ENCODE data around the gene PFN1.
"Not testable (repeated sequence)": the region's sequence is repeated elsewhere in the genome, so short reads cannot be mapped to it uniquely, and the experiment has no call there.

The PFN1 gene

DNA sequence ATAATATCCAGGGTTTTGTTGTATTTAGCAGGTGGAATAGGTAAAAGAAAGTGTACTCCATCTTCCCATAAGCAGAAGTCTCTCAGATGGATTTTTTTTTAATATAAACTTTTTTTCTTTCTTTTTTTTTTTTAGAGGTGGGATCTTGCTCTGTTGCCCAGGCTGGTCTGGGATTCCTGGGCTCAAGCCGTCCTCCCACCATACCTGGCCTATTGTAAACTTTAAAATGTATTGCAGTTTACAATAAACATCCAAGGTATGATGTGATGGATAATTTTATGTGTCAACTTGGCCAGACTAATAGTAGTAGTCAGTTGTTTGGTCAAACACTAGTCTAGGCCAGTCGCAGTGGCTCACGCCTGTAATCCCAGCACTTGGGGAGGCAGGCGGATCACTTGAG lies 27.0 kb downstream of the PFN1 start:
- no peak for DNase-seq (ENCODE audit: low read depth)

DNA sequence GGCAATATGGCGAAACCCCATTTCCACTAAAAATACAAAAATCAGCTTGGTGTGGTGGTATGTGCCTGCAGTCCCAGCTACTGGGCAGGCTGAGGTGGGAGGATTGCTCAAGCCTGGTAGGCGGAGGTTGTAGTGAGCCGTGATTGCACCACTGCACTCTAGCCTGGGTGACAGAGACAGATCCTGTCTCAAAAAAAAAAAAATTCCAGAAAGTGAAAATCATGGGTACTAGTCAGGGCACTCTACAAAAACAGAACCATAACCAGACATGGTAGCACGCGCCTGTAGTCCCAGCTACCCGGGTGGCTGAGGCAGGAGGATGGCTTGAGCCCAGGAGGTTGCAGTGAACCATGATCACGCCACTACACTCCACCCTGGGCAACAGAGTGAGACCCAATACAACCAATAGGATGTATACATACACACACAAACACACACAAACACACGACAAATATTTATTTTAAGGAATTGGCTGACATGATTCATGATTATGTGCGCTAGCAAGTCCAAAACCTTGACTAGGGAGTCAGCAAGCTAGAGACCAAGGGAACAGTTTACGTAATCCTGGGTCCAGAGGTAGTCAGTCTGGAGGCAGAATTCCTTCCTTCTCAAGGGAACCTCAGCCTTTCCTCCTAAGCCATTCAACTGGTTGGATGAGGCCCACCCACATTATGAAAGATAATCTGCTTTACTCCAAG lies 27.8 kb downstream of the PFN1 start:
- no peak for DNase-seq (ENCODE audit: low read depth)

DNA sequence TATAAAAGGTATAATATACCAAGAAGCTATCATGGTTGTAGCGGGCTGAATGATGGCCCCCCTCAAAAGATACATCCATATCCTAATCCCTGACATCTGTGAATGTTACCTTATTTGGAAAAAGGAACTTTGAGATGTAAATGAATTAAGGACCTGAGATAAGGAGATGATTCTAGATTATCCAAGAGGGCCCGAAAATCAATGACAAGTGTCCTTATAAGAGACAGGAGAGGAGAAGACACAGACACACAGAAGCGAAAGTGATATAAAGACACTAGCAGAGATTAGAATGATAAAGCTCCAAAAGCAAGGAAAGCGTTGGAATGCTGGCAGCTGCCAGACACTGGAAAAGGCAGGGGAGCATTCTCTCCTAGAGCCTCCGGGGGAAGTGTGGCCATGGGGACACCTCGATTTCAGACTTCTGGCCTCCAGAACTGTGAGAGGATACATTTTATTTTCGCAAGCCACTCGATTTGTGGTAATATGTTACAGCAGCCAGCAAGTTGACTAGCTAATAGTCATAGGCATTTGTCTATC lies 28.8 kb downstream of the PFN1 start:
- DNase-seq (ENCODE audit: low read depth), result no peak

DNA sequence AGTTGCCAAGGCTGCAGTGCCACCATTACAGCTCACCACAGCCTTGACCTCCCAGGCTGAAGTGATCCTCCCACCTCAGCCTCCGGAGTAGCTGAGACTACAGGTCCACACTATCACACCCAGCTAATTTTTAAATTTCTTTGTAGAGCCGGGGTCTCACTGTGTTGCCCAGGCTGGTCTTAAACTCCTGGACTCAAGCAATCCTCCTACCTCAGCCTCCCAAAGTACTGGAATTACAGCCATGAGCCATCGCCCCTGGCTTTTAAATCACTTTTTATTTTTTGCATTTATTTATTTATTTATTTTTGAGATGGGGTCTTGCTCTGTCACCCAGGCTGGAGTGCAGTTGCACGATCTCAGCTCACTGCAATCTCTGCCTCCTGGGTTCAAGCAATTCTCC lies 33.8 kb downstream of the PFN1 start:
- DNase-seq (ENCODE audit: low read depth), result not testable (repeated sequence)

DNA sequence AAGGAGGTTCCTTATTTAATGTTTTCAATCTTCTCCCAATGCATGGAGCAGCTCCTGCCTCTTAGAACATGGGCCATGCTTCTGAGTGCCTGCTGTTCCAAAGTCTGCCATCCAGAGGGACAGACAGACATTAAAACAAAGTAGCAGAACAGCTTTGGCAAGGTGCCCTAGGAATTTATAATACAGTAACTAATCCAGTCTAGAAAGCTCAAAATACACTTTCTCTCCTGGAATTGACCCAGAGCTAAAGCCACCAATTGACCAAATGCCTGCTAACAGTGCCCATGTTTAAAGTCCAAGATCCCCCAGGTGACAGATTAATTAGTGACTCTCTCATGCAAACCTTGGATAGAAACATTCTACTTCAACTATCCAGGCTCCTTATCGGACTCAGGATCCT lies 34.3 kb downstream of the PFN1 start:
- no peak for DNase-seq (ENCODE audit: low read depth)

DNA sequence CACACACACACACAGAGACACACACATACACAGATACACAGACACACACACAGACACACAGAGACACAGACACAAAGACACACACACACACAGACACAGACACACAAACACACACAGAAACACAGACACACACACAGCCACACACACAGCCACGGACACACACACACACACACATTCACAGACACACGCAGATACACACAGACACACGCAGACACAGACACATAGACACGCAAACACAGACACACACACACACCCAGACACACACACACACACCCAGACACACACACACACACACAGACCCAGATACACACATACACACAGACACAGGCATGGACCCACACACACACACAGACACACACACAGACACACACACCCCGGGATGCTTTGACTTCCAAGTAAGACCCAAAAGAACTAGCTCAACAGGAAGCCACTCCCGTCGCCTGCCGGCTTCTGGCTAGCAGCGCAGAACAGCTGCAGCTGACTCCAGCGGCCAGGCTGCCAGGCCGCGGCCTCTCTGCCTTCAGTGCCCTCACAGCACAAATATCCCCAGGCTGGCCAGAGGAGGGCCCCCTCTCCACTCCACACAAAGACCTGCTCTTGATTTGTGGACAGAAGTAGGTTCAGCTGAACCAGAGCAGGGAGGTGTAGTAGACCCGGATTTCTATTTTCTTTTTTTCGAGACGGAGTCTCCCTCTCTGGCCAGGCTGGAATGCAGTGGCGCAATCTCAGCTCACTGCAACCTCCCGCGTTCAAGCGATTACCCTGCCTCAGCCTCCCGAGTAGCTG lies 39.4 kb downstream of the PFN1 start:
- DNase-seq (ENCODE audit: low read depth), result peak; percentile 40

DNA sequence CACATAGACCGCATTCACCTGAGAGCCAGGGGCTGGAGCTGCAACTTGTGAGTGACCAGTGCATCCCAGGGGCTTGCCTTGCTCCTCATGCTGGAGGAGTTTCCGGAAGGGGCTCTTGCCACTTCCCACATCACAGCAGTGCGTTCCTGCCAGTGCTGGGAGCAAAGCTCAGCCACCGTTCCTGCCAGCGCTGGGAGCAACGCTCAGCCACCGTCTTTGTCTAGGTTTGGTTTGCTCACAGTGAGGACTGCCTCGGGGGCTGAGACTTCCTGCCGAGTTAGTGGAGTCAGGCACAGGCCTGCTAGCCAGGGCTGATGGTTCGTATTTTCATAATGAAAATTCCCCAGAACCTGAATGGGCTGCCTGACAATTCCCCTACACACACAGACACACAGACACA lies 40.0 kb downstream of the PFN1 start:
- no peak for DNase-seq (ENCODE audit: low read depth)

DNA sequence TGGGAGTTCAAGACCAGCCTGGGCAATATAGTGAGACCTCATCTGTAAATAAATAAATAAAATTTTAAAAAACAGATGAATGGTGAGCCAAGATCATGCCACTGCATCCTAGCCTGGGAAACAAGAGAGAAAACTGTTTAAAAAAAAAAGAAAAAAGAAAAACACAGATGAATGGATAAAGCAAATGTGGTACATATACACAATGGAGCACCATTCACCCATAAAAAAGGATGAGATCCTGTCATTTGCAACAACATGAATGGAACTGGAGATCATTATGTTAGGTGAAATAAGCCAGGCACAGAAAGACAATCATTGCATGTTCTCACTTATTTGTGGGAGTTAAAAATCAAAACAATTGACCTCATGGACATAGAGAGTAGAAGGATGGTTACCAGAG lies 41.7 kb downstream of the PFN1 start:
- not testable (repeated sequence) for DNase-seq (ENCODE audit: low read depth)

DNA sequence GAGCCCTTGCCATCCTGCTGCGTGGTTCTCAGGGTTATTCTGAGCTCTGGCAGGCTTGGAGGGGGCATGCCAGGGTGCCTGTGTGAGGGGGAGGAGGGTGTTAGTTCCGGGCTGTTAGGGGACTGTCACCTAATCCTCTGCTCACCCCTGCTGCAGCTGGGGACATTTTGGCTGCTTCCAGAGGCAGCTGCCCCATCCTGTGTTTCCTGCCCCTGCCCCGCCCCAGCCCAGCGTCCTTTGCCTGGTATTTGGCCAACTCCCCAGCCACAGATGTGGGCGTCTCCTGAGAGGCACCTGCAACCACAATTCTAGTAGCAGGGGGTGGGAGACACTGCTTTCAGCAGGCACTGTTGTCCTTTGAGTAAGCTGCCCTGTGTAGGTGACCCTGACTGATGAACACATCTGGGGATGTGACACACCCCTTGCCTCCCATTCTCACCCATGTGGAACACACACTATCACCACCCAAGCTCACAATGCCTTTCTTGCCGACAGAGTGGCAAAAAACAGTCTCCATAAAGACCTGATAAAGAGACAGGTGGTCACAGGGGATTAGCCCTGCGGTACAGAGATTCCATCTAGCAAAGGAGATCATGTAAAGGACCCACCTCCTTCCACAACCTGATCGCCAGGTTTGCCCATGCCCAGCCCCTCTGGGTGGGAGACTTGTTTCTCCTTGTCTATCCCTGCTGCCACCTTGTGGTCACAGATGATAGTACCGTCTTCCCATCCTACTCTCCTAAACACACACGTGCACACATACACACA lies 45.1 kb downstream of the PFN1 start, which contains the start of gene CHRNE:
CHRNE (minus strand) TSS at position 48 of the 768 bp plus-strand sequence; CDS start at position 13, 35 bp downstream.
- DNase-seq (ENCODE audit: low read depth), result peak; percentile 62

DNA sequence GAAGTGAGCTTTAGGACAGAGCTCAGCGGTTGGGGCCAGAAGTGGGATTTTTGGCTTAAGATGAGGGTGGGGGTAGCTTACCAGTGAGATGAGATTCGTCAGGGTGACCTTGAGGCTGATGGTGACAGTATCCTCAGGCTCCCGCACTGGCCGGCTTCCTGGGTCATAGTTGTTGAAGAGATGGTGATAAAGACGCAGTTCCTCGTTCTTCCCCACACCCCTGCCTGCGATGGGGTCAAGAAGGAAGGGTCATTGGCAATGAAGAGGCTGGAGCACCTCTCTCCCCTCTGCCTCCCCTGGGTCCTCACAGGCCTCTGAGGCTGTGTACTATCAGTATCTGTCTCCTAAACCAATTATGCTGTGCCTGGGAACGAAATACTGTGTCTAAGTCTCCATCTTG lies 45.8 kb downstream of the PFN1 start:
- DNase-seq (ENCODE audit: low read depth), result no peak

DNA sequence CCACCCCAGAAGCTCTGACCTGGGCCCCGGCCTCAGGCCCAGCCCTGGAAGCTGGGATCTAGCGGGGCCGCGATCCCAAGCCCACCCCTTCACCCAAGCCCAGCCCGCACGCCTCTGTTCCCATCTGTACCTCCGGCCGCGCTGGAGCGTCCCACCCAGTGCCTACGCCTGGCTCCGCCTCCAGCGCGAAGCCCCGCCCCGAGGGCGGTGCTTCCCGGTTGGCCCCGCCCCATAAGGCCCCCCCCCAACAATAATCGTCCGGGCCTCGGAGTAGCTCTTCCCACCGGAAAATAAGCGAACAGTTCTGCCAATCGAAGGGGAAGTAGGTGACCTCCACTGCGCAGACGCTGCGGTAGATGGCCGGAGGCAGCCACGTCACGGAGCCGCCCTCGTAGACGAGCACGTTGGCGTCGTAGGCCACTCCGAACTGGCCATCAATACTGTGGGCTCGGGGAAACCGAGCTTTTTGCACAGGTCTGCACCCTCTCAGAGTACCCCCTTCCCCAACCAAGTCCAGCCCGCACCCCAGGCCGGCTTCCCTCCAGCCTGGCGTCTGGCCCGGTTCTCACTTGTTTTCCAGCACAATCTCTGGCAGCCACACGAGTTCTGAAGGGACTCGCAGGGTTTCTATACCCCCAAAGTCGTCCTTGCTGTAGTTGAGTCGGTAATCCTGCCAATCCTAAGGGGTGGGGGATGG lies 46.5 kb downstream of the PFN1 start:
- DNase-seq (ENCODE audit: low read depth), result no peak

DNA sequence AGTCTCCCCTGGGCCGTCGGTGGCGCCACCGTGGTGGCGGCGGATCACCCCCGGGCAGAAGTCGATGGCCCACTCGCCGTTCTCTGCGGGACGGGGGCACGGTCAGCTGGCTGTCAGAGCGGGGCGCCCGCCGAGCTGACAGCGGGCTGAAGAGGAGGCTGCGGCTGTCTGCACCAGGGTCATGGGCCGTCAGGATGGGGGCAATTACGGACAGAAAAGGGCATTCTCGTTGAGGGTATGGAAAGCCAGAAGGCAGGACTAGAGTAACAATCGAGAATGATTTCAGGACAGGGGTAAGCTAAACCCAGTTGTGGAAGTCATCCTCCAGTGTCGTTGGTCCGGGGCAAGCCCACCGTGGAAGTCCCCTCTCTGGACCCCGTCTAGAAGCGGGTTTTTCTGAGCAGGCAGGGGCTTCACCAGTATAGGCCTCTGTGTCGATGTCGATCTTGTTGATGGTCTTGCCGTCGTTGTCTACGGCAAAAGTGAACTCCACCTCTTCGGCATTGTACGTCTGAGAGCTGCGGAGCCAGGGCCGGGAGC lies 47.2 kb downstream of the PFN1 start:
- DNase-seq (ENCODE audit: low read depth), result no peak

DNA sequence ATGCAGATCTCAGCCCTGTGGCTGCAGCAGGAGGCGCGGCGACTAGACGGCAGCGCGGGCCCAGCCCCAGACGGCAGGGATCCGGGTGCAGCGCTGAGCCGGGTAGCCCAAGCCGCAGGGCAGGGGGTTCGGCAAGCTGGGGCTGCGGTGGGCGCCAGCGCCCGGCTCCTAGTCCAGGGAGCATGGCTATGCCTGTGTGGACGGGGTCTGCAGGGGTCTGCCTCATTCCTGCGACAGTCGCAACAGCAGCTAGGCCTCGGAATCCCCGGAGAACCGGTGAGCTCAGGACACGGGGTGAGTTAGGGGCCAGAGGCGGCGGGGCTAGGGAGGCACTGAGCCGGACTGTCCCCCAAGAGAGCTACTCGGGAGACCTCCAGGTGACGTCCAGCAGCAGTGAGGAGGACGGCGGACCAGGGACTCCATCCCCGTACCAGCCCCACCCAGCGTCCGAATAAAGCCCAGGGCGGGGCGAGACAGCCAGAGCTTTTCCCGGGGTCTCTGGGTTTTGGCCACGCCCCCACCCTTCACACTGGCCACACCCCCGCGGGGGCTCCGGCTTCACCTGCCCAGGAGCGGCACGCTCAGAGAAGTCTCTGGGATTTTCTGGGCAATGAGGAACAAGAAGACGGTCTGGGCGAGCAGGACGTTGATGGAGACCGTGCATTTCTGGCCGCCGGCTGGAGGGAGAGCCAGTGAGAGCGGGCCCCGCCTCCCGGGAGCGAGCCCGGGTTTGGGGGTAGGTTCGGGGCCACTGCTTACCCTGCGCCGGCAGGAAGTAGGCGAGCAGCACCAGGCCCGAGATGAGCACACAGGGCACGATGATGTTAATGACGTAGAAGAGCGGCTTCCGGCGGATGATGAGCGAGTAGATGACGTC lies 47.9 kb downstream of the PFN1 start:
- DNase-seq (ENCODE audit: low read depth), result no peak

DNA sequence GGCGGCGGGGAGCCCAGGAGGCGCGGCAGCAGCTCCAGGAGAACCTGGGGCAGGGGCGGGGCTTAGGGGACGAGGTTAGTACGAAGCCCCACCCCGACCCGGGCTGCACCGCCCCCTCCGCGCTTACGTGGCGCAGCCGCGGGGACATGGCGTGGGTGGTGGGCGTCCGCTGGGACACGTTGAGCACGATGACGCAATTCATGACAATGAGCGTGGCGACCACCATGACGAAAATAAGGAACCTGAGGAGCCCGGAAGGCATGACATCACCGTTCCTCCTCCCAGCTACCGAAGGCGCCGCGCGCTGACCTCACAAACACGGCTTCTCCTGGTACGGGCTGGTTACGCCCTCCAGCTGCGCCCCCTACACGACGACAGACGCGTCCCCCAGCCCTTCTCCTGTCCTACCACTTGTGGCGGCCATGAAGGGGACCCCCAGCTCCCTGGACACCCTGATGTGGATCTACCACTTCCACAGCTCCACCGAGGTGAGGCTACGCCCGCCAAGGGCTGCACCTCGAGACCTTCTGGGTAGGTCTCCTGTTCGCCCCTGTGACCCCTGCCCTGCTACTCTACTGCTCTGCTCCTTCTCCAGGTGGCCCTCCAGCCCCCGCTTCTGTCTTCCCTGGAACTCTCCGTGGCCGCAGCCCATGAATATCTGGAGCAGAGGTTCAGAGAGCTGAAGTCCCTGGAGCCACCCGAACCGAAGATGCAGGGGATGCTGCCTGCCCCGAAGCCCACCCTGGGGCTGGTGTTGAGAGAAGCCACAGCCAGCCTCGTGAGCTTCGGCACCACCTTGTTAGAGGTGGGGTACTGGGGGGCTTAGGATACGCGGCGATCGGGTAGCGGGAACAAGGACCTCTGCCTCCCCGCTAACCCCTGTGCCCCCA lies 48.7 kb downstream of the PFN1 start, which contains the start of gene C17orf107:
C17orf107 (plus strand) TSS at position 196 of the 890 bp plus-strand sequence; CDS start at position 423, 227 bp downstream.
- peak; percentile 81 for DNase-seq (ENCODE audit: low read depth)

DNA sequence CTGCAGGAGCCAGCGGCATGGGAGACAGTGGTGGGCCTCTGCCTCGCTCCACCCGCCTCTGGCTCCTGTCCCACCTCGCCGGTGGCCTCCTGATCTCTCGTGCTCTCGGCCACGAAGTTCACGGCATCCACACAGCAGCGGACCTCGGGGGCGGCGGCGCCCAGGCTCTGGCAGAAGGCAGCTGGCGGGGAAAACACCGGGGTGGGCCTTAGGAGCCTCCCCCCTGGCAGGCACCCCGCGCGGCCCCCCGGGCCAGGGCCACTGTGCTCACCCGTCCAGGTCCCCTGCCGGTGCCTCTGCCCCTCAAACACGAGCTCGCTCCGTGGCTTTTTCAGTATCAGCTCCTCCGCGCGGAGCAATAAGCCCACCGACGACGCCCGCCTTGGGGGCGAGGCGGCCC lies 49.4 kb downstream of the PFN1 start:
- no peak for DNase-seq (ENCODE audit: low read depth)

DNA sequence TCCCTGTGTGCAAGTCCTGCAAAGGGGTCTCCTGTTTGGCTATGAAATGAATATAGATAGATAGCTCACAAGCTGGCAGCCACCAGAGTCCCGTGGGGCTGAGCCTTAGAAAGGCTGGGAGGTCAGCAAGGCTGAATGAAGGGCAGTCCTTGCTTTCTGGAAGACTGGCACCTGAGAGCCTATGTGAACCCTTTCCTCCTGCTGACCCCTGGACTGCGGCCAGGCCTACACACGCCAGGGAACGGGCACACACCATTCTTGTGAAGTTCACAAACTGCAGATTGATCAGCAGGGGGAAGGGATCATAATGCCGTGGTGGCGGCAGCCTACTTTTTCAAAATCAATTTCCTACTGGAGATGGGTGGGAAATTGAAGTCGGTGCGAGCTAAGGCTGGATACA lies 50.0 kb downstream of the PFN1 start:
- DNase-seq (ENCODE audit: low read depth), result no peak

DNA sequence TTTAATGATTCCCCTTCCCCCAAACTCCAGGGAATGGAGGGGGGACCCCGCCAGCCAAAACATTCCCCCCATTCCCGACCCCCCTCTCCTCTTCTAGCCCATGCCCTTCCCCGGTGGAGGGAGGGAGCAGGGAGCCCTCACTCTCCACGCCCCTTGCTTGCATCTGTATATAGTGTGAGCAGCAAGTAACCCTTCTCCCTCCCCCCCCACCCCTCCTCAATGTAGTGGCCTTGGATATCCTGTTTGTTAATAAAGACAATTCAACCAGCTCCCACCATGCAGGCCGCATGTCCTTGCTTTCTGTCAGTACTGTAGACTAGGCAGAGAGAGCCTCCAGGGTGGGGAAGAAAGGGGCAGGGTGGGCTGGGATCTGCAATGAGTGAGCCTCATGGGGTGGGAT lies 50.5 kb downstream of the PFN1 start:
- no peak for DNase-seq (ENCODE audit: low read depth)

DNA sequence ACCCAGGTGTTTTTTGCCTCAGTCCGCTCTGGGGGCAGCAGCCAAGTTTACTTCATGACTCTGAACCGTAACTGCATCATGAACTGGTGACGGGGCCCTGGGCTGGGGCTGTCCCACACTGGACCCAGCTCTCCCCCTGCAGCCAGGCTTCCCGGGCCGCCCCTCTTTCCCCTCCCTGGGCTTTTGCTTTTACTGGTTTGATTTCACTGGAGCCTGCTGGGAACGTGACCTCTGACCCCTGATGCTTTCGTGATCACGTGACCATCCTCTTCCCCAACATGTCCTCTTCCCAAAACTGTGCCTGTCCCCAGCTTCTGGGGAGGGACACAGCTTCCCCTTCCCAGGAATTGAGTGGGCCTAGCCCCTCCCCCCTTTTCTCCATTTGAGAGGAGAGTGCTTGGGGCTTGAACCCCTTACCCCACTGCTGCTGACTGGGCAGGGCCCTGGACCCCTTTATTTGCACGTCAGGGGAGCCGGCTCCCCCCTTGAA lies 51.1 kb downstream of the PFN1 start:
- no peak for DNase-seq (ENCODE audit: low read depth)

Data from stimulated activated CD8-positive, alpha-beta memory T cell treated with anti-CD3 and anti-CD28 coated beads, Interleukin-15, amount 100 ng/mL, for 1 hour (primary cell).